ENCODE data around the gene FER. TPM values are rescaled to one million over a fixed set of nuclear protein-coding genes. Genes with fewer than 3 reads are reported as not detected.
"Not testable (repeated sequence)": the region's sequence is repeated elsewhere in the genome, so short reads cannot be mapped to it uniquely, and the experiment has no call there.

The FER gene
- total and polyA plus RNA-seq, 12 donors, result 1.4 to 21.9 (median 14.9) TPM

GRCh38 chr5:109168151-109168550 is 420.5 kb downstream of the FER start:
- Histone ChIP-seq H3K27ac (no peak overlapping the region), H3K27me3 (no peaks in the 10 kb centered on the region), H3K36me3 (no peaks in the 10 kb centered on the region), H3K4me1 (no peaks in the 10 kb centered on the region), H3K9me3 (no peaks in the 10 kb centered on the region), H3K4me3 (no peak overlapping the region)
- intact Hi-C loops (cut with DNase I), result no loop called here
- ATAC-seq (no peak), DNase-seq (no peak)
- 85 to 93% methylated on average over 3 of the region's 3 CpGs for WGBS, 2 donors
- no peak for TF ChIP-seq CTCF (IDR thresholded peaks at IDR 0.05)

DNA sequence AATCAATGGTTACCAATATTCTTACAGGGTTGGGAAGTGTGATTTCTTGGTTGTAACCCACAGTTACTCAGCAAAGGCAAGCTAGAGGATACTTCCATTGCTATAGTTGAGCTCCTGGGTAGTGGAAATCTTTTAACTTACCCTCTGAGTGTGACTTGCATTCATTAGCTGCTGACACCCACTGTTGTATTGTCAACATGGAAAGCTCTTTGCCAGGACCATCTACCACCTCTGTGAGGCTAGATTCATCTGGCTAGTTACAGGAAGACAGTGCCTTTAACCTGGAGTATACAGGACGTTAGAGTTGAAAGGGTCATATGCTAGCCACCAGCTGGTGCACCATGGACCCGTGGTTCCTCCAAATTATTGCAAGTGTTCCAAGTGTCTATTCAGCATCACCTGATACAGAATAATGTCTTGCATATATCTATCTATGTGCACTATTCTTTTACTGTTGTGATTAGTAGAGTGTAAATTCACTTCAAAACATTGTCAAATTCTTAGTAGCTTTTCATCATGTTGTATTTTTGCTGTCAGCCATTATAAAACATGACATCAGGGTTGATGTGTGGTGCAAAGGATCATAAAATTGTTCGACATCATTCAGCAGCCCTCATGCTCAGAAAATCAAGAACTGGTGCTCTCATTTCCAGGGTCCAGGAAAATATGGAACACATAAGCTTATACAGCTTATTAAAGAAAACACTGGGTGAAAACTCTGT is 423.1 kb downstream of the FER start:
- Histone ChIP-seq H3K36me3 (no peaks in the 10 kb centered on the region), H3K9me3 (no peaks in the 10 kb centered on the region), H3K4me1 (no peaks in the 10 kb centered on the region), H3K27ac (no peak overlapping the region), H3K27me3 (no peaks in the 10 kb centered on the region), H3K4me3 (no peak overlapping the region)
- 91% methylated on average over 3 of the region's 3 CpGs for WGBS, 2 donors
- ATAC-seq (no peak), DNase-seq (no peak)
- intact Hi-C loops (cut with DNase I), result no loop called here
- no peak for TF ChIP-seq CTCF (IDR thresholded peaks at IDR 0.05)

DNA sequence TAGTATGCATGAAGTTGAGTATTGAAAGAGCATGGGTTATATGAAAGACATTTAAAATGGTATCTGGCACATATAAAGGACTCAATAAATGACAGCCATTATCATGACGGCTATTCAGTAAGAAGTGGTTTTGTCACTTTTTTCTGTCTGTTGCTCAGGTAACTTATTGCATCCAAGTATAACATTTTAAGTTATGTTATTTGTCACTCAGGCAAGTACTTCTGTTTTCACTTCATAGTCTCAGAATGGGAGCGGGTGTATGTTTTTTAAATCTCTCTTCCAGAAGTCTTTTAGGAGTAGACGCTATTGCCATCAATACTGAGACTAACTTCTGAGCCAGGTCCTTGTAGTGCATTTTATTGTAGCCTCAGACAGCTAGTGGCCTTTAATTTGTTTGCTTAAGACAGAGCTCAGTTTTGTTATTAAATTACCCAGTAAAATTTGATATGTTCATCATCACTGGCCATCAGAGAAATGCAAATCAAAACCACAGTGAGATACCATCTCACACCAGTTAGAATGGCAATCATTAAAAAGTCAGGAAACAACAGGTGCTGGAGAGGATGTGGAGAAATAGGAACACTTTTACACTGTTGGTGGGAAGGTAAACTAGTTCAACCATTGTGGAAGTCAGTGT is 423.9 kb downstream of the FER start:
- ATAC-seq; H3K4me3 ChIP-seq; H3K27ac ChIP-seq; H3K9me3 ChIP-seq; H3K27me3 ChIP-seq; H3K4me1 ChIP-seq; intact Hi-C loops (cut with DNase I); H3K36me3 ChIP-seq; DNase-seq: not testable (repeated sequence)
- 97 to 99% methylated on average over 3 of the region's 3 CpGs for WGBS, 2 donors

GRCh38 chr5:109173036-109173794 is 425.5 kb downstream of the FER start:
- no peak for DNase-seq
- Histone ChIP-seq H3K27me3 (no peaks in the 10 kb centered on the region), H3K4me1 (peaks cover 0 to 5% (median 0%) of the 10 kb centered on the region in 9 donors), H3K27ac (no peak overlapping the region), H3K9me3 (no peaks in the 10 kb centered on the region), H3K4me3 (no peak overlapping the region), H3K36me3 (no peaks in the 10 kb centered on the region)
- intact Hi-C loops (cut with DNase I), result no loop called here
- no peak for ATAC-seq
- no peak for TF ChIP-seq CTCF (IDR thresholded peaks at IDR 0.05)
- 98% methylated on average over 2 of the region's 2 CpGs for WGBS, 2 donors

All from heart right ventricle (tissue), 16 donors.